Activated naive CD4-positive, alpha-beta T cell treated with anti-CD3 and anti-CD28 coated beads, Interleukin-2, amount 50 U/mL, for 72 hours (primary cell): ENCODE results near the gene IFT172. TPM values are rescaled to one million over a fixed set of nuclear protein-coding genes. Genes with fewer than 3 reads are reported as not detected.

Source experiments
- ATAC-seq, 2 donors: fragments of 150-1000 bp; cut with Tn5 transposase; 2 replicates each; pipeline ENCODE4 v1.10.0; 2021; ENCODE audit warnings: mild to moderate bottlenecking in 2 of 2, moderate library complexity in 2 of 2
- DNase-seq, 2 donors: peaks; one replicate each; pipeline ENCODE4 v3.0.0; 2021 to 2022; ENCODE audit warnings: low spot score in 2 of 2
- H3K27ac Mint-ChIP-seq, 2 donors: one replicate each; pipeline ENCODE4 v1.8.0; 2022; ENCODE audit warnings: mild to moderate bottlenecking in 2 of 2, mixed read lengths in 2 of 2
- H3K36me3 Mint-ChIP-seq, 2 donors: one replicate each; pipeline ENCODE4 v1.8.0; 2022; ENCODE audit warnings: mixed read lengths in 2 of 2
- H3K9me3 Mint-ChIP-seq, 2 donors: one replicate each; pipeline ENCODE4 v1.8.0; 2022; ENCODE audit warnings: mixed read lengths in 2 of 2
- total RNA-seq, 2 donors: library from RNA; stranded (reverse); gene quantifications; one replicate each; pipeline ENCODE4 v1.2.3, GENCODE V29; 2022

Gene IFT172
- total RNA-seq, 2 donors from 2014 or later, result 15.8 to 16.4 TPM

DNA sequence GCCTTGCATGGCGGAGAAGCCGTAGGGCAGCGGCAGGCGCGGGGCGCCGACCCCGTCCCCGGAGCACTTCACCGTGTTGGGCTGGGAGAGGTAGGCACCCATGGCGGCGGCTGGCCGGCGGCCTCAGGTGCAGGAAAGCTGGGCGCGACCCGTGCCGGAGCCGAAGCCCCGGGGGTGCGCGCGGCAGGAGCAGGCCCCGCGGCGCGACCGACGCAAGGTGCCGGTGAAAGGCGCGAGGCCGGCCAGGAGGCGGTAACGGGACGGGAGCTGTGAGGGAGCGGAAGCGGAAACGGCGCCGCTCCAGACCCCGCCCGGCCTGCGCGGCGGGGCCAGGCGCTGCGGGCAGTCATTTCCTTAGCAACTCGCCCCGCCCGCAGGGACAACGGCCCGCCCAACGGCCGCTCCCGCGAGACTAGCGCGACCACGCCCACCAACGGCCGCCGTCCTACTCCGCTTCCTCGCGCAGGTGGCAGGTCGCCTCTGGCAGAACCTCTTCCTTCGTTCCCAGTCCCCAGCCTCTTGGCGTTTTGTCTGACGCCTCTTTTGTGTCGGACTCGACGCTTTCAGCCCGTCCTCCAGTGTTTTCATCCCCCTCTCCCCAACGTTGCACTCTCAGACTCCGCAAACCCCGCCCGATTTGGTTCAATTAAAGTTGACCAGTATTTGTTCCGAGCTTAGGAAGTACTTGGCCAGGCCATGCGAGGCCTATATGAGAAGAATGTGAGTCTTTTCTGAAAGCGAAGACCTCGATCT is 80.0 kb downstream of the IFT172 start, which contains the start of gene PPM1G:
TSS of gene PPM1G (minus strand) at position 271 of the 753 bp plus-strand sequence. CDS start at position 102, 169 bp downstream.
- H3K9me3 Mint-ChIP-seq, result peaks cover 0 to 8% of the 10 kb centered on the region in 2 donors
- peak; percentile 98 to 99 for ATAC-seq
- peaks cover 17 to 23% of the 10 kb centered on the region in 2 donors for H3K36me3 Mint-ChIP-seq
- peak within 1 kb of the TSS; percentile 86 to 97 for H3K27ac Mint-ChIP-seq
- peak; percentile 97 for DNase-seq

DNA sequence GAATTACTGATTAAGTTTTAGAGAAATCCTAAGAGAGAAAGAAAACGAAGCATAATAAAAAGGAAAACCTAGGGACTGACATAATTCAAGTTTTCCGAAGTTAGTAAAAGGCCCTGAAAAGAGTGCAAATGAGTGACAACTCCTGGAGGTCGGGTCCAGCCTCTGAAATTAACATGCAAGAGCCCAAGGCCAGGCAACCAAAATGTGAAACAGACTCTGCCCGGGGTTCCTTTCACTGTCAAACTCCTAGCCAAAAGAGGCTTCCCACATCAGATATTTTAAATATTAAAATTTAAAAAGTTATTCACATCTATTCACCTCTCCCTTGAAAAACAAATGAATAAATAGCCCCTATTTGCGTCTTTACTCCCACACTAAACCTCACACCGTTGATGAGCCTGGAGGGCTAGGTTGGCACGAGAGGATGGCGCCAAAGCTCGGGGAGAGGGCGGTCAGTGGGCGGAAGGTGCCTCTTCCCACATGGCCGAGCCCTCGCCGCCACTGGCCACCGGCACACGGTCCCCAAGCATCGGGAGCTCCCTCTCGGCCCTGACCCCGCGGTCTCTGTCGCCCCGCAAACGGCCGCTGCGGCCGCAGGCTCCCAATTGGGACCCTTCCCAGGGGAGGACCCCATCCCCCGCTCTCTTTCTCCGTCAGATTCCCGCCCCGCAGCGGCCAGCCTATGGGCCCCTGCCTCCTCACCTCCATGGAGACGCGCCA is 80.8 kb downstream of the IFT172 start:
- peaks cover 17 to 23% of the 10 kb centered on the region in 2 donors for H3K36me3 Mint-ChIP-seq
- DNase-seq (peak in 1 of 2 donors; percentile 61), ATAC-seq (peak; percentile 21 to 48)
- H3K27ac Mint-ChIP-seq, result peak overlapping the region; percentile 83 to 86
- peaks cover 0 to 8% of the 10 kb centered on the region in 2 donors for H3K9me3 Mint-ChIP-seq

DNA sequence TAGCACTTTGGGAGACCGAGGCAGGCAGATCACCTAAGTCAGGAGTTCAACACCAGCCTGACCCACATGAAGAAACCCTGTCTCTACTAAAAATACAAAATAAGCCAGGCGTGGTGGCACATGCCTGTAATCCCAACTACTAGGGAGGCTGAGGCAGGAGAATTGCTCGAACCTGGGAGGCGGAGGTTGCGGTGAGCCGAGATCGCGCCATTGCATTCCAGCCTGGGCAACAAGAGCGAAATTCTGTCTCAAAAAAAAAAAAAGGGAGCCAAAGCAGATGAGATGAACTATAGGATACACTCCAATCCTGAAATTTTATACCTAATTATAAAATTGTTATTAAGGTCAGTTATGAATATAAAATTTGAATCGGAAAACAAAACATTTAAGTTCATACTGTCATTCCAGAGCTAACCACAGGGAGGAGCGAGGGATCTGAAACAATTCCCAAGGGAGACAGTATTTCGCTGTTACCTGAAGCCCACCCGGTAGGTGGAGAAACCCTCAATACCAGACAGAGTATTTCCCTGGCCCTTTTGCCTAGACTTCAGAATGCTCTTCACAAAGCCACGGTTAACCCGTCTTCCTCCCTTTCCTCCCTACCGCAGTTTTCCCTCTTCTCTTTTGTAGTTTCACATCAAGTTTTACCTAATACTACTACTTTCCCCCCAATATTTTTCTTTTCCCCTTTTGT is 81.6 kb downstream of the IFT172 start:
- Mint-ChIP-seq H3K27ac (peak overlapping the region; percentile 83 to 86), H3K36me3 (peaks cover 17 to 23% of the 10 kb centered on the region in 2 donors), H3K9me3 (peaks cover 0 to 8% of the 10 kb centered on the region in 2 donors)
- ATAC-seq, result no peak
- DNase-seq, result no peak

DNA sequence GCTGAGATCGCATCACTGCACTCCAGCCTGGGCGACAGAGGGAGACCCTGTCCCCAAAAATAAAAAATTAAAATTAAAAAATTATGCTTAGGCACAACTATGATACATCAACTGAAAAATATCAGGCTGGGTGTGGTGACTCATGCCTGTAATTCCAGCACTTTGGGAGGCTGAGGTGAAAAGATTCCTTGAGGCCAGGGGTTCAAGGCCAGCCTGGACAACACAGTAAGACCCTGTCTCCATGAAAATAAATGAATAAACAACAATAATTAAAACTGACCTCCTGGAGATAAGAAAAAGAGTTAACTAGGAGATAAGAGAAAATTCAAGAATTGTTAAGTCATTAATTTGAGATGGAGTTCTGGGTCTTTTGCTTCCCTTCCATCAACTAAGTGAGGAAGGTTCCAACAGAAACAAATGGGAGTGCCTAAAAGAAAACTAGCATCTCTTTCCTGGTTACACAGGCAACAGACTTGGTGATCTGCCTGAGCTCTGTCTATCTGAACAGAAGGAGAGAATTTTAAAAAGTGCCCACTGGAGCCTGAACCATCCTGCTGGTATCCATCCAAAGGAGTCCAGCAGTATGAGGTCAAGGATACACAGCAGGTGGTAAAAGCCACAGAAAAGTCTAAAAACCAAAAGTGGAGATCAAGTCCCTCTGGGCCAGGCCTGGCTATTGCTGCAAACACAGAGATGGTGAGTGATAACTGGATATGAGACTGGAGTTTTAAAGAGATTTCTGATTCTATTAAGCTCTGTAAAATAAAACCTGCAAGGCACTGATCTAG is 89.0 kb downstream of the IFT172 start:
- DNase-seq, result no peak
- Mint-ChIP-seq H3K36me3 (peaks cover 5 to 14% of the 10 kb centered on the region in 2 donors), H3K9me3 (no peaks in the 10 kb centered on the region), H3K27ac (peak overlapping the region; percentile 7 to 27)
- ATAC-seq, result no peak

DNA sequence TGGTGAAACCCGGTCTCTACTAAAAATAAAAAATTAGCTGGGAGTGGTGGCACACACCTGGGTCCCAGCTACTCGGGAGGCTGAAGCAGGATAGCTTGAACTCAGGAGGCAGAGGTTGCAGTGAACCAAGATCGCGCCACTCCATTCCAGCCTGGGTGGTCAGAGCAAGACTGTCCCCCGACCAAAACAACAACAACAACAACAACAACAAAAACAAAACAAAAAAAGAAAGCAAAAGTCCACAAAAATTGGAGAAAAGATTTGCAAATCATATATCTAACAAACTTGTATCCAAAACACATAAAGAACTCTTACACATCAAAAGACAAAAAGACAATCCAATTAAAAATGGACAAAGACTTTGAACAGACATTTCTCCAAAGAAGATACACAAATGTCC is 90.6 kb downstream of the IFT172 start:
- no peak for ATAC-seq
- no peak for DNase-seq
- Mint-ChIP-seq H3K9me3 (no peaks in the 10 kb centered on the region), H3K36me3 (peaks cover 5 to 14% of the 10 kb centered on the region in 2 donors), H3K27ac (peak overlapping the region in 1 of 2 donors; percentile 16)

Other genes starting within 250 kb of the IFT172 start
- under 1 TPM; 0.68 to 0.88 TPM for gene SLC30A3, start 226.7 kb downstream of the IFT172 start, total RNA-seq
- not detected for gene DNAJC5G, start 214.3 kb downstream of the IFT172 start, total RNA-seq
- not detected for gene TRIM54, start 207.3 kb downstream of the IFT172 start, total RNA-seq
- gene UCN, start 181.3 kb downstream of the IFT172 start, total RNA-seq, result 1 to 10 TPM; 1.6 to 3.6 TPM
- gene MPV17, start 166.6 kb downstream of the IFT172 start, total RNA-seq, result 100 to 1,000 TPM in 1 of 2 donors, 10 to 100 TPM in 1; 90.1 to 111 TPM
- gene GTF3C2, start 133.0 kb downstream of the IFT172 start, total RNA-seq, result 10 to 100 TPM; 62.1 to 76.0 TPM
- 10 to 100 TPM; 34.2 to 51.1 TPM for gene EIF2B4, start 119.4 kb downstream of the IFT172 start, total RNA-seq
- 10 to 100 TPM; 56.4 to 82.1 TPM for gene SNX17, start 119.1 kb downstream of the IFT172 start, total RNA-seq
- gene ZNF513, start 109.0 kb downstream of the IFT172 start, total RNA-seq, result 10 to 100 TPM; 10.7 to 12.4 TPM
- gene PPM1G, start 80.2 kb downstream of the IFT172 start, total RNA-seq, result 100 to 1,000 TPM; 122 to 127 TPM
- gene NRBP1, start 61.1 kb downstream of the IFT172 start, total RNA-seq, result 10 to 100 TPM; 76.0 to 80.8 TPM
- 1 to 10 TPM; 7.9 to 8.3 TPM for gene KRTCAP3, start 47.4 kb downstream of the IFT172 start, total RNA-seq
- not detected for gene FNDC4, start 5.5 kb upstream of the IFT172 start, total RNA-seq
- not detected for gene GCKR, start 7.1 kb upstream of the IFT172 start, total RNA-seq
- 10 to 100 TPM; 38.0 to 40.6 TPM for gene ZNF512, start 93.3 kb upstream of the IFT172 start, total RNA-seq
- under 1 TPM in 1 of 2 donors, not detected in 1; 0.19 TPM for gene CCDC121, start 139.3 kb upstream of the IFT172 start, total RNA-seq
- gene GPN1, start 139.3 kb upstream of the IFT172 start, total RNA-seq, result 10 to 100 TPM; 38.9 to 43.0 TPM
- 10 to 100 TPM; 30.3 to 35.7 TPM for gene SUPT7L, start 173.9 kb upstream of the IFT172 start, total RNA-seq
- gene SLC4A1AP, start 174.1 kb upstream of the IFT172 start, total RNA-seq, result 10 to 100 TPM; 23.9 to 28.1 TPM